Body of pancreas (tissue), 4 donors: Measurements from ENCODE around the gene SLC4A1.

Experiments used
- POLR2A ChIP-seq, 3 donors: fragments of 450-650 bp; IDR thresholded peaks; one replicate each; pipeline ENCODE4 v1.6.1; 2016; ENCODE audit warnings: antibody characterized with exemption in 3 of 3, mild to moderate bottlenecking in 2 of 3
- TF ChIP-seq, protein P1 (sequence below), 7 experiments: fragments of 450-650 bp in 4 of 7; fragments of 200-600 bp in 3 of 7; sonication (generic) in 3 of 7; IDR thresholded peaks; one replicate each; pipeline ENCODE4 v1.5.1; 2016 to 2019; ENCODE audit warnings: antibody characterized with exemption in 7 of 7

DNA sequence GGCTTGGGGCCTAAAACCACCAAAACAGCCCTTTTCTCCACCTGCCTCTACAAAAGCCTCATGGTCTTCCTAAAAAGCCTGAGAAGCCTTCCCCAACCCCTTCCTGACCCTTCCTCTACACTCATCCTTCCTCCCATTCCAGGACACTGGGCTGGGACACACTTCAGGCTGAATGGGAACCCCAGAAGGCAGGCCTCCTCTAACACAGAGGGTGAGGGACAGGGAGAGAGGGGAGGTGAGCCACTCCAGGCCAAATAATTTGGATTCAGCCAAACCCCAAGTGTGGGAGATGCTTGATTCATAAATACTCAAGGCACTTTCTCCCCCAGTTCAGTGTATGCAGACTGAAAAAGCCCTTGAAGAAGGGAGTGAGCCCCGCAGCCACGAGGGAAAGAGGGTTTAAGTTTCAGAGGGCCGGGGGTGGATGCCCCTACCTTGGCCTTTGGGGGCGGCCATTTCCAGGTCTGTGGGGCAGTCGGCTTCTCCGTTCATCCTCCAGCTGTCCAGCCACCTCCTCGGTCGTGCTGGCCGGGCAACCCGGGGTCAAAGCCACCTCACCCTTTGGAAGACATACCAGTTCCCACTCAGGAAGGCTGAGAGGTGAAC is 50.1 kb downstream of the SLC4A1 start:
- TF ChIP-seq, protein P1, sequence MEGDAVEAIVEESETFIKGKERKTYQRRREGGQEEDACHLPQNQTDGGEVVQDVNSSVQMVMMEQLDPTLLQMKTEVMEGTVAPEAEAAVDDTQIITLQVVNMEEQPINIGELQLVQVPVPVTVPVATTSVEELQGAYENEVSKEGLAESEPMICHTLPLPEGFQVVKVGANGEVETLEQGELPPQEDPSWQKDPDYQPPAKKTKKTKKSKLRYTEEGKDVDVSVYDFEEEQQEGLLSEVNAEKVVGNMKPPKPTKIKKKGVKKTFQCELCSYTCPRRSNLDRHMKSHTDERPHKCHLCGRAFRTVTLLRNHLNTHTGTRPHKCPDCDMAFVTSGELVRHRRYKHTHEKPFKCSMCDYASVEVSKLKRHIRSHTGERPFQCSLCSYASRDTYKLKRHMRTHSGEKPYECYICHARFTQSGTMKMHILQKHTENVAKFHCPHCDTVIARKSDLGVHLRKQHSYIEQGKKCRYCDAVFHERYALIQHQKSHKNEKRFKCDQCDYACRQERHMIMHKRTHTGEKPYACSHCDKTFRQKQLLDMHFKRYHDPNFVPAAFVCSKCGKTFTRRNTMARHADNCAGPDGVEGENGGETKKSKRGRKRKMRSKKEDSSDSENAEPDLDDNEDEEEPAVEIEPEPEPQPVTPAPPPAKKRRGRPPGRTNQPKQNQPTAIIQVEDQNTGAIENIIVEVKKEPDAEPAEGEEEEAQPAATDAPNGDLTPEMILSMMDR (IDR thresholded peaks at IDR 0.05): no peak
- no peak for TF ChIP-seq POLR2A (IDR thresholded peaks at IDR 0.05)
